ENCODE data around the gene EOLA1. TPM values are rescaled to one million over a fixed set of nuclear protein-coding genes. Genes with fewer than 3 reads are reported as not detected.
"Not testable (repeated sequence)": the region's sequence is repeated elsewhere in the genome, so short reads cannot be mapped to it uniquely, and the experiment has no call there.

Gene EOLA1
- total RNA-seq, 1 experiment from 2014 or later: 7.9 TPM

DNA sequence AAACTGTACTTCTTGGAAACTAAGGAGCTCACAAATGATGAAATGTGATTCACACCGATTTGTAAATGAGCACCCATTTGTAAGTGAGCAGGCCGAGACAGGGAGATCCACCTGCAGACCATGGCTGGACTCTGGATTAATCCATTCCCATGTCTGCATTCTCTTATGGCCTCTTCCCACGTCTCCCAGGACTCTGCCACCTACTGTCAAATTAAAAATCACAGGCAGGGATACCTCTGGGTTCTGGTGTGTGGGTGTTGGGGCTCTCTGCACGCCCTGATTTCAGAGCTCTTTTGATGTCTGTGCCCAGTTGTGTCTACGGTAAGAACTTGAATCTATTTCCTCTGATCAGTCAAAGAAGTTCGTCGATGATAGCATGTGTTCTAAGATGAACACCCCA lies 50.2 kb downstream of the EOLA1 start:
- not testable (repeated sequence) for H3K4me1 Mint-ChIP-seq; H3K18ac ChIP-seq (ENCODE audit: insufficient read length, low read depth, low read length); H3T11ph ChIP-seq (ENCODE audit: low read length); H4K8ac ChIP-seq (replicated peaks; ENCODE audit: insufficient read length, low read depth, low read length); H3K23me2 ChIP-seq (ENCODE audit: insufficient read length, low read depth, low read length, poor library complexity, severe bottlenecking); H3K9me3 ChIP-seq (ENCODE audit: control insufficient read depth, low read depth, low read length); H3K79me1 ChIP-seq (ENCODE audit: insufficient read depth, low read depth, low read length, poor library complexity, severe bottlenecking); H3K9ac ChIP-seq (ENCODE audit: extremely low read depth, insufficient read length, low read length); H2BK15ac ChIP-seq (ENCODE audit: low read depth, low read length); H3K56ac ChIP-seq (ENCODE audit: insufficient read length, low read depth, low read length); H2BK120ac ChIP-seq (ENCODE audit: low read depth, low read length, poor library complexity, severe bottlenecking); H2BK12ac ChIP-seq (ENCODE audit: insufficient read length, low read depth, low read length); H4K91ac ChIP-seq (ENCODE audit: insufficient read length, low read depth, low read length); H3K4ac ChIP-seq (ENCODE audit: low read depth, low read length); H3K4me3 Mint-ChIP-seq; H4K20me1 ChIP-seq (ENCODE audit: control insufficient read depth, insufficient read depth, insufficient read length); H3K23ac ChIP-seq (ENCODE audit: insufficient read length, low read depth, low read length); H3K36me3 Mint-ChIP-seq (ENCODE audit: insufficient read depth in 1 of 3, low read depth in 3 of 3); H3K27ac Mint-ChIP-seq; H4K5ac ChIP-seq (ENCODE audit: insufficient read length, low read depth, low read length); H3K27me3 ChIP-seq (ENCODE audit: insufficient read depth, low read length); H3K14ac ChIP-seq (ENCODE audit: insufficient read depth, low read length); H2BK5ac ChIP-seq (ENCODE audit: insufficient read length, low read length); H3K27ac ChIP-seq (ENCODE audit: insufficient read length, low read depth, low read length); DNase-seq; H3K79me2 ChIP-seq (ENCODE audit: insufficient read depth, low read length); H2AFZ ChIP-seq (ENCODE audit: low read length); H3K27me3 Mint-ChIP-seq (ENCODE audit: low read depth); H3K4me2 ChIP-seq (ENCODE audit: insufficient read depth, insufficient read length, low read length); H2AK5ac ChIP-seq (ENCODE audit: insufficient read length, low read length); H2BK20ac ChIP-seq (ENCODE audit: low read depth, low read length, poor library complexity, severe bottlenecking); H3K4me1 ChIP-seq (ENCODE audit: insufficient read depth, low read length); H3K9me3 Mint-ChIP-seq
- WGBS (ENCODE audit: extremely low coverage, insufficient read length, low lambda C conversion rate): no CpG with 5 or more reads among the region's 7 CpGs

DNA sequence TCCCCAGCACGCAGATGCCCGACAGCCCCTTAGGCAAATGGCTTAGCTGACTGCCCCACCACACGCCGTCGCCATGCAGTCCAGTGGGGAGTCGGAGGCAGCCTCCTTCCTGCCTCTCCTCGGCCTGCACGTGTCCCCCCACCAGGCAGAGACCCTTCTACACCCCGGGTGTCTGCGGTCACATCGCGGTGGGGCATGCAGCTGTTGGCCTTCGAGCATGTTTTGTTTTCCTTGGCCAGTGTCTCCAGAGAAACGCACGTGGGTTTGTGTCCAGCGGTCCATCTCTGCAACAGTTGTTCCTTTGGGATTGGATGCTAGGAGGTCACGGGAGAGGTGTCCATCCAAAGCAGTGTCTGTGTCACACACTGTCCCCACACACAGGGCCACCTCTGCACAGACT lies 54.4 kb downstream of the EOLA1 start, which contains the start of gene HSFX2:
HSFX2 (minus strand) TSS at position 101 of the 400 bp plus-strand sequence. CDS start 614 bp downstream, outside the sequence.
- H3K9ac ChIP-seq (ENCODE audit: extremely low read depth, insufficient read length, low read length); H4K20me1 ChIP-seq (ENCODE audit: control insufficient read depth, insufficient read depth, insufficient read length); H2BK15ac ChIP-seq (ENCODE audit: low read depth, low read length); H2AK5ac ChIP-seq (ENCODE audit: insufficient read length, low read length); H3K27me3 ChIP-seq (ENCODE audit: insufficient read depth, low read length); H4K5ac ChIP-seq (ENCODE audit: insufficient read length, low read depth, low read length); H3K9me3 Mint-ChIP-seq; H3K79me1 ChIP-seq (ENCODE audit: insufficient read depth, low read depth, low read length, poor library complexity, severe bottlenecking); H3K4me1 Mint-ChIP-seq; H3K4me2 ChIP-seq (ENCODE audit: insufficient read depth, insufficient read length, low read length); H2BK12ac ChIP-seq (ENCODE audit: insufficient read length, low read depth, low read length); H2BK120ac ChIP-seq (ENCODE audit: low read depth, low read length, poor library complexity, severe bottlenecking); H3K4me3 Mint-ChIP-seq; H3K27ac ChIP-seq (ENCODE audit: insufficient read length, low read depth, low read length); H3K14ac ChIP-seq (ENCODE audit: insufficient read depth, low read length); H3K18ac ChIP-seq (ENCODE audit: insufficient read length, low read depth, low read length); H4K8ac ChIP-seq (replicated peaks; ENCODE audit: insufficient read length, low read depth, low read length); H3K27ac Mint-ChIP-seq; H3T11ph ChIP-seq (ENCODE audit: low read length); H3K9me3 ChIP-seq (ENCODE audit: control insufficient read depth, low read depth, low read length); H2AFZ ChIP-seq (ENCODE audit: low read length); H3K36me3 Mint-ChIP-seq (ENCODE audit: insufficient read depth in 1 of 3, low read depth in 3 of 3); H3K23ac ChIP-seq (ENCODE audit: insufficient read length, low read depth, low read length); H4K91ac ChIP-seq (ENCODE audit: insufficient read length, low read depth, low read length); H3K56ac ChIP-seq (ENCODE audit: insufficient read length, low read depth, low read length); H3K4me1 ChIP-seq (ENCODE audit: insufficient read depth, low read length); H3K79me2 ChIP-seq (ENCODE audit: insufficient read depth, low read length); H3K27me3 Mint-ChIP-seq (ENCODE audit: low read depth); H2BK5ac ChIP-seq (ENCODE audit: insufficient read length, low read length); H3K4ac ChIP-seq (ENCODE audit: low read depth, low read length); H3K23me2 ChIP-seq (ENCODE audit: insufficient read length, low read depth, low read length, poor library complexity, severe bottlenecking); DNase-seq; H2BK20ac ChIP-seq (ENCODE audit: low read depth, low read length, poor library complexity, severe bottlenecking): not testable (repeated sequence)
- no CpG with 5 or more reads among the region's 17 CpGs for WGBS (ENCODE audit: extremely low coverage, insufficient read length, low lambda C conversion rate)

Measured in H9 (cell line).